OCI-LY1 (cell line): ENCODE data around the gene AMBRA1.

Experiments
- H2AFZ ChIP-seq: fragments of 200-600 bp; sonication (generic), shearing (Covaris generic); 2 replicates; pipeline ENCODE4 v1.6.0; 2014; ENCODE audit warnings: antibody characterized with exemption, mild to moderate bottlenecking, low read length
- H3F3A ChIP-seq: fragments of 200-600 bp; sonication (generic), shearing (Covaris generic); 2 replicates; pipeline ENCODE4 v1.6.0; 2014; ENCODE audit warnings: mild to moderate bottlenecking, antibody characterized with exemption, low read length, moderate library complexity; ENCODE audit not compliant: insufficient read depth
- H3K27ac ChIP-seq: fragments of 200-600 bp; sonication (generic); 2 replicates; pipeline ENCODE4 v1.5.1; 2014; ENCODE audit warnings: low read length, mixed run types, mild to moderate bottlenecking, low read depth; ENCODE audit not compliant: poor library complexity, severe bottlenecking
- H3K27me3 ChIP-seq: fragments of 200-600 bp; sonication (generic); 2 replicates; pipeline ENCODE4 v1.6.0; 2014; ENCODE audit warnings: antibody characterized with exemption, mild to moderate bottlenecking, low read length, moderate library complexity; ENCODE audit not compliant: insufficient read depth
- H3K36me3 ChIP-seq: fragments of 200-600 bp; sonication (generic); 2 replicates; pipeline ENCODE4 v1.6.1; 2014; ENCODE audit warnings: mild to moderate bottlenecking, antibody characterized with exemption, low read length, moderate library complexity, mixed read lengths; ENCODE audit not compliant: insufficient read depth
- H3K4me1 ChIP-seq: fragments of 200-600 bp; sonication (generic); 2 replicates; pipeline ENCODE4 v1.5.1; 2014; ENCODE audit warnings: mild to moderate bottlenecking, low read length, moderate library complexity; ENCODE audit not compliant: insufficient read depth, severe bottlenecking
- H3K4me2 ChIP-seq: fragments of 200-600 bp; sonication (generic), shearing (Covaris generic); 2 replicates; pipeline ENCODE4 v1.6.1; 2014; ENCODE audit warnings: low read length
- H3K4me3 ChIP-seq: fragments of 200-600 bp; sonication (generic); 2 replicates; pipeline ENCODE4 v1.5.1; 2014; ENCODE audit warnings: low read length, low read depth, mild to moderate bottlenecking, mixed read lengths; ENCODE audit not compliant: poor library complexity, severe bottlenecking
- H3K79me2 ChIP-seq: fragments of 200-600 bp; shearing (Covaris generic); 2 replicates; pipeline ENCODE4 v1.6.1; 2016; ENCODE audit warnings: mixed run types, low read length, mixed read lengths; ENCODE audit not compliant: insufficient read depth
- H3K9ac ChIP-seq: fragments of 200-600 bp; sonication (generic), shearing (Covaris generic); 2 replicates; pipeline ENCODE4 v1.6.1; 2014; ENCODE audit warnings: mild to moderate bottlenecking, low read length, mixed read lengths
- H3K9me2 ChIP-seq: fragments of 200-600 bp; sonication (generic), shearing (Covaris generic); 2 replicates; pipeline ENCODE4 v1.6.1; 2014; ENCODE audit warnings: low read depth, mild to moderate bottlenecking, low read length, mixed read lengths
- H3K9me3 ChIP-seq: fragments of 200-600 bp; shearing (Covaris generic); 2 replicates; pipeline ENCODE4 v1.6.1; 2014; ENCODE audit warnings: low read length, mixed read lengths
- H4K20me1 ChIP-seq: fragments of 200-600 bp; sonication (generic), shearing (Covaris generic); 2 replicates; pipeline ENCODE4 v1.6.0; 2016; ENCODE audit warnings: mild to moderate bottlenecking, low read length; ENCODE audit not compliant: insufficient read depth
- CTCF ChIP-seq: fragments of 200-600 bp; sonication (generic), shearing (Covaris generic); IDR thresholded peaks from 2 replicates; pipeline ENCODE4 v1.5.1; 2017; ENCODE audit warnings: mild to moderate bottlenecking, antibody characterized with exemption, low read length, moderate library complexity, mixed read lengths
- EZH2 ChIP-seq: fragments of 200-600 bp; sonication (generic), shearing (Covaris generic); IDR thresholded peaks from 2 replicates; pipeline ENCODE4 v1.8.0; 2017; ENCODE audit warnings: borderline replicate concordance, mixed run types, mild to moderate bottlenecking, antibody characterized with exemption, low read length, moderate library complexity, mixed read lengths

Gene AMBRA1

GRCh38 chr11:46356924-46357482 lies 236.8 kb downstream of the AMBRA1 start:
- Histone ChIP-seq H3K9me2 (no peaks in the 10 kb centered on the region), H3K4me3 (no peak overlapping the region), H3K27me3 (no peaks in the 10 kb centered on the region), H3K4me1 (peaks cover 49% of the 10 kb centered on the region), H2AFZ (no peak overlapping the region), H3K4me2 (no peak overlapping the region; the same call in 1 of the 2 replicates), H3K36me3 (no peaks in the 10 kb centered on the region; the same call in 1 of the 2 replicates), H3K79me2 (no peaks in the 10 kb centered on the region; the same call in 1 of the 2 replicates), H4K20me1 (no peaks in the 10 kb centered on the region), H3F3A (no peaks in the 10 kb centered on the region), H3K9me3 (no peaks in the 10 kb centered on the region), H3K9ac (no peak overlapping the region), H3K27ac (peak overlapping the region; percentile 48)
- no peak for TF ChIP-seq EZH2
- TF ChIP-seq CTCF = no peak

DNA sequence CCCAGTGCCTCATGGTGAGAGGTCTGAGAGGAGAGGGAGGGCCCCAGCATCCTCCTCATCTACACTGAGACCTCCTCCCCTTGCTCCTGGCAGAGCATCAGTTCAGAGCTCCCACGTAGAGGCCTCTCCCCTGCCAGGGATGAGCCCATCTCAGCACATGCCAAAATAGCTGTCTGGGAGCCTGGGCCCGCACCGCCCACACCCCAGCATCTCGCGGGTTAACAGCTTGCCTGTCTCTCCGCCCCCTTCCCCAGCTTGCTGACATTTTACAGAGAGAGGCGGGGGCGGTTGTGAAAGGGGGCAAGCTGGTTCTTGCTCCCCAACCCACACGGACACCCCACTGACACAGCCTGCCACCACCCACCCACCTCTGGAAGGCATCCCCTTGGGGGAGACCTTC lies 240.1 kb downstream of the AMBRA1 start:
- TF ChIP-seq CTCF (no peak), EZH2 (no peak)
- Histone ChIP-seq H3K9me3 (no peaks in the 10 kb centered on the region), H3F3A (no peaks in the 10 kb centered on the region), H3K79me2 (no peaks in the 10 kb centered on the region), H3K36me3 (no peaks in the 10 kb centered on the region; the same call in 1 of the 2 replicates), H2AFZ (no peak overlapping the region), H3K4me1 (peaks cover 64% of the 10 kb centered on the region), H4K20me1 (no peaks in the 10 kb centered on the region), H3K9me2 (no peaks in the 10 kb centered on the region), H3K27me3 (no peaks in the 10 kb centered on the region), H3K9ac (no peak overlapping the region), H3K4me3 (no peak overlapping the region), H3K27ac (peak overlapping the region; percentile 4), H3K4me2 (no peak overlapping the region; the same call in 1 of the 2 replicates)

DNA sequence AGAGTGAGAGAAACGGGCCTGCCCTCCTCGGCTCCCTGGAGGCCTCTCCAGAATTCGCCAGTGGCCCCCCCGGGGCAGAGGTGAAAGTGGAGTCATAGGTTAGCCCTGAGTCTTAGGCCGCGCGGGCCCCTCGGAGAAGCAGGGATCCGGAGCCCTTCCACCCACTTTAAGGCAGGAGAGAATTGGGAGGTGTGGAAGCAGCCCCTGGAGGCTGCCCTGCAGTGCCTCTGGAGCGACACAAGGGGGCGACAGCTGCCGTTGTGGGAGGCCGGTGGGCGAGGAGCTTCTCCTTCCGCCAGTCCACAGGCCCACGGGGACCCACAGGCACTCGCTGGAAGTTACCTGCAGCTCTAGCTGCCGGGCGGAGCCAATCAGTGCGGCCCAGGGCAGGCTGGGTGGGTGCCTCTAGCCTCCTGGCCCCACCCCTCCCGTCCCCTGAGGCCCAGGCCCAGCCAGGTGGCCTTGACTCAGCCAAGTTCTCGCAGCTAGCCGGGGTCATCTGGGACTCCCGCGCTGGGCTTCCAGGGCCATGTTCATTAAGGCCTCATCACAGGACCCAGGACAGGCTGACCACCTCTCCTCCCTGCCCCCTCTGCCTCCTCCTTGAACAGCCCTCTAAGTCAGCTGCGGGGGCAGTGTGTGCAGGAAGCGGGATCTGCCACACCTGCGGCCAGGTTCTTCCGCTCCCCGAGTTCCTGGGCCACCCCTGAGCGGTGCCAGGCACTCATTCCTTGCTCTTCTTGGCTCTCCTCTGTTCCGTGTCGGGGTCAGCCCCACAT lies 241.6 kb downstream of the AMBRA1 start:
- H3K36me3 ChIP-seq = no peaks in the 10 kb centered on the region; the same call in 1 of the 2 replicates
- H3K4me1 ChIP-seq = peaks cover 58% of the 10 kb centered on the region
- peak overlapping the region; percentile 61 for H3K4me2 ChIP-seq
- no peaks in the 10 kb centered on the region for H3K9me3 ChIP-seq
- no peaks in the 10 kb centered on the region for H3K27me3 ChIP-seq
- no peaks in the 10 kb centered on the region for H4K20me1 ChIP-seq
- H3K4me3 ChIP-seq = peak overlapping the region; percentile 44
- peak overlapping the region; percentile 56; the same call in 1 of the 2 replicates for H3K9ac ChIP-seq
- H3F3A ChIP-seq = no peaks in the 10 kb centered on the region
- TF ChIP-seq EZH2 (no peak), CTCF (peak; percentile 98)
- H3K9me2 ChIP-seq = no peaks in the 10 kb centered on the region
- H3K27ac ChIP-seq = peak overlapping the region; percentile 76
- no peak overlapping the region for H2AFZ ChIP-seq
- H3K79me2 ChIP-seq = no peaks in the 10 kb centered on the region
